ENCODE results near the gene PRKCH. TPM values are rescaled to one million over a fixed set of nuclear protein-coding genes. Genes with fewer than 3 reads are reported as not detected.

PRKCH gene
- total RNA-seq, 1 donor from 2014 or later = 8.4 TPM

- TF ChIP-seq CTCF (IDR thresholded peaks at IDR 0.05; ENCODE audit: insufficient read depth, low read length, poor library complexity, severe bottlenecking) = no peak
- Histone ChIP-seq H3K27me3 (ENCODE audit: control insufficient read depth, insufficient read depth, low read length) (peaks cover 20% of the 10 kb centered on the region), H3K4me3 (ENCODE audit: low read depth, low read length) (peak overlapping the region; percentile 46), H3K36me3 (ENCODE audit: control insufficient read depth, insufficient read depth, low read length) (no peaks in the 10 kb centered on the region)
- DNase-seq (ENCODE audit: low read depth) = no peak
These were observed 826 bp downstream of the PRKCH start for GRCh38 chr14:61322011-61322798.

GRCh38 chr14:61322799-61323290 lies 1.5 kb downstream of the PRKCH start:
- Histone ChIP-seq H3K36me3 (ENCODE audit: control insufficient read depth, insufficient read depth, low read length) (no peaks in the 10 kb centered on the region), H3K27me3 (ENCODE audit: control insufficient read depth, insufficient read depth, low read length) (peaks cover 20% of the 10 kb centered on the region), H3K4me3 (ENCODE audit: low read depth, low read length) (peak overlapping the region; percentile 46)
- peak; percentile 4 for DNase-seq (ENCODE audit: low read depth)
- no peak for TF ChIP-seq CTCF (IDR thresholded peaks at IDR 0.05; ENCODE audit: insufficient read depth, low read length, poor library complexity, severe bottlenecking)

- peaks cover 20% of the 10 kb centered on the region for H3K27me3 ChIP-seq (ENCODE audit: control insufficient read depth, insufficient read depth, low read length)
- DNase-seq (ENCODE audit: low read depth) = no peak
- no peaks in the 10 kb centered on the region for H3K36me3 ChIP-seq (ENCODE audit: control insufficient read depth, insufficient read depth, low read length)
- TF ChIP-seq CTCF (IDR thresholded peaks at IDR 0.05; ENCODE audit: insufficient read depth, low read length, poor library complexity, severe bottlenecking) = no peak
- no peak overlapping the region for H3K4me3 ChIP-seq (ENCODE audit: low read depth, low read length)
These were observed 2.6 kb downstream of the PRKCH start for GRCh38 chr14:61323970-61324369.

GRCh38 chr14:61325166-61325565 lies 3.8 kb downstream of the PRKCH start:
- no peak for DNase-seq (ENCODE audit: low read depth)
- H3K36me3 ChIP-seq (ENCODE audit: control insufficient read depth, insufficient read depth, low read length) = no peaks in the 10 kb centered on the region
- no peak overlapping the region for H3K4me3 ChIP-seq (ENCODE audit: low read depth, low read length)
- TF ChIP-seq CTCF (IDR thresholded peaks at IDR 0.05; ENCODE audit: insufficient read depth, low read length, poor library complexity, severe bottlenecking) = no peak
- peaks cover 20% of the 10 kb centered on the region for H3K27me3 ChIP-seq (ENCODE audit: control insufficient read depth, insufficient read depth, low read length)

- Histone ChIP-seq H3K36me3 (ENCODE audit: control insufficient read depth, insufficient read depth, low read length) (no peaks in the 10 kb centered on the region), H3K27me3 (ENCODE audit: control insufficient read depth, insufficient read depth, low read length) (peaks cover 18% of the 10 kb centered on the region), H3K4me3 (ENCODE audit: low read depth, low read length) (no peak overlapping the region)
- no peak for TF ChIP-seq CTCF (IDR thresholded peaks at IDR 0.05; ENCODE audit: insufficient read depth, low read length, poor library complexity, severe bottlenecking)
- DNase-seq (ENCODE audit: low read depth) = no peak
These were observed 4.8 kb downstream of the PRKCH start for GRCh38 chr14:61326146-61326545.

GRCh38 chr14:61326847-61327246 lies 5.5 kb downstream of the PRKCH start:
- Histone ChIP-seq H3K4me3 (ENCODE audit: low read depth, low read length) (no peak overlapping the region), H3K27me3 (ENCODE audit: control insufficient read depth, insufficient read depth, low read length) (peaks cover 14% of the 10 kb centered on the region), H3K36me3 (ENCODE audit: control insufficient read depth, insufficient read depth, low read length) (no peaks in the 10 kb centered on the region)
- no peak for DNase-seq (ENCODE audit: low read depth)
- no peak for TF ChIP-seq CTCF (IDR thresholded peaks at IDR 0.05; ENCODE audit: insufficient read depth, low read length, poor library complexity, severe bottlenecking)
